HG03095 (cell line): Measurements from ENCODE around the gene GRIP1.

Experiments
- ATAC-seq: cut with Tn5 transposase; IDR thresholded peaks from one replicate; pipeline ENCODE4 v1.9.1; 2021; ENCODE audit warnings: moderate library complexity; ENCODE audit not compliant: unreplicated experiment

The GRIP1 gene

GRCh38 chr12:66399911-66400306 is 279.0 kb downstream of the GRIP1 start:
- no peak for ATAC-seq

GRCh38 chr12:66398931-66399910 is 279.7 kb downstream of the GRIP1 start:
- no peak for ATAC-seq

- no peak for ATAC-seq
Observed at GRCh38 chr12:66397574-66398290, 281.1 kb downstream of the GRIP1 start.

GRCh38 chr12:66393890-66394289 is 285.0 kb downstream of the GRIP1 start:
- ATAC-seq, result no peak

GRCh38 chr12:66392266-66392915 is 286.5 kb downstream of the GRIP1 start:
- no peak for ATAC-seq

GRCh38 chr12:66388517-66388916 is 290.4 kb downstream of the GRIP1 start:
- no peak for ATAC-seq

DNA sequence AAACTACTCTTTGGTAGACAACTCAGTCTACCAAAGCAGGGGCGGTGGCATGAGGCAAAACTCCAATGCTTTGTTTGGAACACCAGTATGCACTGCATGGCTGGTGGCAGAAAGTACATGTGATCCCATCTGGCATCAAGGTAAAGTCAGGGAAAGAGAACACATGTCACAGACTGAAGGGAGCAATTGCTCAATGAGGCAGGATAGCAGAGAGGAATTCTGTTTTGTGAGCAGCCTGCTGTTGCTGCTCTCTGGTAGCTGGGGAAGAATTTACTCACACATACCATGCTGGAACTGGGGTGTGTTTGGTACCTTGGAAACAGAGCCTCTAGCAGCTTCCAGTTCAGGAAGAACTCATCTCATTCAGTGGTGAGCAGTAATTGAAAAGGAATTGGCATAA is 291.8 kb downstream of the GRIP1 start:
- no peak for ATAC-seq

DNA sequence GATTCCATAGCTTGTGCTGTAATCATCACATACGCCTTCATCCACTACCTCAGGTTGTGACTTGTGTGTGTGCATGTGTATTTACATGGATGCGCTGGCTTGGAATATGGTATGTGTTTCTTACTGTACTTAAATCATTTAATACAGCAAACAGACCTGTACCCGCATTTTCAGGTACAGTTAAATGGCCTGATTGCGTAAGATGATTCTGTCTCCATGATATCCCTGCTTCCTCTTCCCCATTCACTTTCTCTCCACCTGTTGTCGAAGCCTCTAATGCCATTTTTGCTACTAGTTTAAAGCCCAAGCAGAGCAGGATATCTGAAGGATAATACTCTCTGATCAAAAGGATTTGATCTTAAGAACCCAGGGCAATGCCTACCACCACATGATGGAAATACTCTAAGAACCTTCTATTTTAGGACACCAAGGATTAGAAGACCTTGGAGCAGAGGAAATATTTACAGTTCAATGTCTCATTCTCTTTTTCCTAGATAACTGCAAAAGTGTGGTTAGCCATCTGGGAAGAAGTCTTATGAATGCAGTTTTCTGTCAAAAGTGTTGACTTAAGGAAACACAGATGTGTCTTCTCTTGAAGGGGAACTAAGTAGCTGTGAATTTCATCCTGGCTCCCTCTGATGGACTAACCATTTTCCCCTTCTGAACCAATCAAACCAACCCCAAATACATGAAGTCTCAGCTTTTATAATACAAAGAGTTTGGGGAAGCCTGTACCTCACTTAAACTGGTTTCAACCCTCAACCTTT is 297.9 kb downstream of the GRIP1 start:
- ATAC-seq, result no peak

DNA sequence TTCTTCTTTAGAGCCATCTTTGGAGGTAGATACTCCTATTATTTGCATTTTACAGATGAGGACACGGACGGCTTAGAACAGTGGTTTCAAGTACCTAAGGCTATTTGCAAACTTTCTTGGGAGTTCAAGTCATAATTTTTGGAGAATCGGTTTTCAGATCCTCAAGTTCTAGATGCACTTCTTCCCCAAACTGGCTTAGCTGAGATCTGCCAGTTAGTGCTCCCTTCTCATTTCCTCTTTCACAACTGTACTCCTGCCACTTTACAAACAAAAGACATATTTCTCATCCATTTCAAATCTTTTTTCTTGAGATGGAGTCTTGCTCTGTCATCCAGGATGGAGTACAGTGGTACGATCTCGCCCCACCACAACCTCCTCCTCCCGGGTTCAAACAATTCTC is 299.3 kb downstream of the GRIP1 start:
- no peak for ATAC-seq

- ATAC-seq, result no peak
Observed at GRCh38 chr12:66375560-66375959, 303.3 kb downstream of the GRIP1 start.

DNA sequence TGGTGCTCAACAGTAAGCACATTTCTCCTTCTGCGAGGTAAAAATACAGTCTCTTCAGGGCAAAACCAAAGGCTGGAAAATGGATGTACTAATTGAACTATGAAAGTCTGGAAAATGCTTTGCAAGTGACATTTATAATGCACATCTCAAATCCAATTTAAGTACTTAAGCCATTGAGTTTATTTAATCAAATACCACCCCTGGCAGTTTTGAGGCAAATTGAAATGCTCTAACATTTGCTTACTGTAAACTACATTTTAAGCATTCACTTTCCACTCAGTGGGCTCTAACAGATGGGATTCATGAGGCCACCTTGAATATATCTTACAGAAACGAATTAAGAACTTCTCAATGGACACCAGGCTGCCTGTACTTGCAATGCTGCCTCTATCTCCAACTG is 306.9 kb downstream of the GRIP1 start:
- no peak for ATAC-seq

- no peak for ATAC-seq
Observed at GRCh38 chr12:66367015-66367667, 311.7 kb downstream of the GRIP1 start.

DNA sequence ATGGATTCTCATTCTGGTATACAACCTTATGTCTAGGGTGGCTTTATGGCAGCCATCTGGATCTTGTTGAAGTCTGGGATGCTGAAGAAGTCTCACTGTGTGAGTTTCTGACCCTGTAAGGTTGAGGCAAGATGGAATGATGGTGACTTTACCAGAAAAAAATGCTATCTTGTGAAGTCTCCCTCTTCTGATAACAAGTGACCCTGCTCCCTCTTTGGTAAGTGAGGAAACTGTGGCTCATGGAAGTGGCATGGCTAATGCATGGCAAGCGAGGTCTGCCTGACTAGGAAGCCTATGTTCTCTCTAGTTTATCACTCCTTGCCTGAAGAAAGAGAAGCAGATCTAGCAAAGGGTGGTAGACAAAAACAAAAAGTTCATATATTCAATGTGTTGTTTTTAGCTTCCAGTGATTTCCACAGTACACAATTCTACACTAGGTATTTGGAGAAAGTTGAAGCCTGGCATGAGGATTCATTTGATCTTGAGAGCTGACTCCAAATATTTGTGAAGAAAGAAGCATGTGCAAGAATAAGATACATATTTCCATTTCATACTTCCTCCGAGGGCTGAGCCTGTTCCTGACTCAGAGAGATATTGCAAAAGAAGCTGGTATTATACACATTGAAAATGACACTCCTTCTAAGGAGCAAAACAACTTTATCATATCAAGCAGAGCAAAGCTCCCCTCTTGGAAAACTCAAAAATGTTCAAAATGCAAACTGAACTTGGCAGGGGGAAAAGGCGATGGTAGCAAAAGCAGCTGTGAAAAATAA is 313.0 kb downstream of the GRIP1 start:
- no peak for ATAC-seq

GRCh38 chr12:66361703-66362102 is 317.2 kb downstream of the GRIP1 start:
- ATAC-seq, result no peak

- ATAC-seq, result no peak
Observed at GRCh38 chr12:66359300-66359699, 319.6 kb downstream of the GRIP1 start.

- no peak for ATAC-seq
Observed at GRCh38 chr12:66354291-66354690, 324.6 kb downstream of the GRIP1 start.

GRCh38 chr12:66352899-66353298 is 326.0 kb downstream of the GRIP1 start:
- no peak for ATAC-seq

GRCh38 chr12:66352197-66352596 is 326.7 kb downstream of the GRIP1 start:
- no peak for ATAC-seq

DNA sequence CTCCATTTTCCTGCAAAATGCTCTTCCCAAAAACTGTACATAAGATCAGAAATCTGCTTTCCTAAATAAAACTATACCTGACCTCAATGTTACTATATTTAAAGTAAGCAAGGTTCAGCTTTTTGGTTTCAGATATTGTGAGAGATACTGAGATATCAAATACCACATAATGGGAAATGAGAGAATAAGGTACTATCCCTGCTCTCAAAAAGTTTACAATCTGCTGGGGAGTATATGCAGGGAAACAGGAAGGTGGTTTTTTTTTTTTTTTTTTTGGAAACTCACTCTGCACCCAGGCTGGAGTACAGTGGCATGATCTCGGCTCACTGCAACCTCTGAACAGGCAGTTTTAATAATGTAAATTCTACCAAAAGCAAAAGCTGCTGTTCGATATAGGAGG is 327.6 kb downstream of the GRIP1 start:
- no peak for ATAC-seq

GRCh38 chr12:66345956-66346355 is 332.9 kb downstream of the GRIP1 start:
- ATAC-seq, result no peak
